ENCODE results near the gene GLI3. TPM values are rescaled to one million over a fixed set of nuclear protein-coding genes. Genes with fewer than 3 reads are reported as not detected.

The GLI3 gene
- polyA plus RNA-seq, 2 of the 4 experiments (the other 2 are of a cell fraction): 0.09 TPM; not detected in 1

DNA sequence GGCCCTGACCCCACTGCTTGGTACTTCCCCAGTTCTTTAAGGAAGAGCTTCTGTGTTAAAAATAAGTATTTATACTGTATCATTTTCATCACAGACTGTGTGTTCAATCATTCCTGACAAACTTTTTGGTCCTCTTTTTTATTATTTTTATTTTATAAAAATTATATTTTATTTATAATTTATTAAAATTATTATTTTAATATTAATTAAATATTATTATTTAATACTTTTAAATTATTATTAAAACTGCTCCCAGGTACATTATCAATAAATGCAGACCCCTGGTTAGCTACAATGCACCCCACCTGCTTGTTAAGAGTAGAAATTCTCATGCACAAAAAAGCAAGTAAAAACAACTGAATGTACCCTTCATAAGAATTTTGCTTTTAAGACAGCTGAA lies 172.0 kb downstream of the GLI3 start:
- H3K9me3 ChIP-seq: no peaks in the 10 kb centered on the region
- no peak overlapping the region for H3K4me3 ChIP-seq
- no peaks in the 10 kb centered on the region for H3K4me1 ChIP-seq
- CTCF ChIA-PET: interaction anchor here (0.7 kb wide), 1 partner anchor 19 kb away, joined by 3 read pairs; no protein-coding TSS in a partner anchor
- no peak for FAIRE-seq
- H3K4me2 ChIP-seq: no peak overlapping the region
- TF ChIP-seq SMC3 (IDR thresholded peaks at IDR 0.05): no peak
- no peak overlapping the region for H3K27ac ChIP-seq
- ATAC-seq: no peak
- no peak for DNase-seq (ENCODE audit: low read depth in 1 of 2, low spot score in 1 of 2)
- POLR2A ChIA-PET: no interaction called here

DNA sequence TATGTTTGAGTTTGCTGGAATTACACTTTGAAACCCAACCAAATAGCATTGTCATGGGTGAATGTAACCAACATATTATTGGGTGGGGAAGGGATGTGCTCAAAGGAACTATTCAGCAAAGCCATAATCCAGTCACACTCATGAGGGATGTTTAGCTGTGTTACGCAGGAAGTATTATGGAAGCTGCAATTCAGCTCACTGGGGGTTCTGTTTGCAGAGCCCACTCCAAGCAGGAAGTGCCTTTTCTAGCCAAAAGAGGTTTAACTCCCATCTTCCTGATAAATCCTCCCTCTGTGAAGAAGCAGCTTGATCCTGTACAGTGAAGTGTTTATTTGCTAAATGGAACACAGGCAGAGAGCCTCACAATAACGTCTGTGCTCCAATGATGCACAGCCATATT lies 172.5 kb downstream of the GLI3 start:
- ATAC-seq (no peak), DNase-seq (ENCODE audit: low read depth in 1 of 2, low spot score in 1 of 2) (no peak), FAIRE-seq (no peak)
- Histone ChIP-seq H3K4me2 (no peak overlapping the region), H3K9me3 (no peaks in the 10 kb centered on the region), H3K4me3 (no peak overlapping the region), H3K4me1 (no peaks in the 10 kb centered on the region), H3K27ac (no peak overlapping the region)
- 34% methylated on average over 2 of the region's 2 CpGs for WGBS (ENCODE audit: missing lambda C conversion rate)
- TF ChIP-seq, protein P1, sequence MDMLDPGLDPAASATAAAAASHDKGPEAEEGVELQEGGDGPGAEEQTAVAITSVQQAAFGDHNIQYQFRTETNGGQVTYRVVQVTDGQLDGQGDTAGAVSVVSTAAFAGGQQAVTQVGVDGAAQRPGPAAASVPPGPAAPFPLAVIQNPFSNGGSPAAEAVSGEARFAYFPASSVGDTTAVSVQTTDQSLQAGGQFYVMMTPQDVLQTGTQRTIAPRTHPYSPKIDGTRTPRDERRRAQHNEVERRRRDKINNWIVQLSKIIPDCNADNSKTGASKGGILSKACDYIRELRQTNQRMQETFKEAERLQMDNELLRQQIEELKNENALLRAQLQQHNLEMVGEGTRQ (IDR thresholded peaks at IDR 0.05): no peak
- no peak for TF ChIP-seq RNF2 (IDR thresholded peaks at IDR 0.05; ENCODE audit: borderline replicate concordance, low read depth)
- TF ChIP-seq GATA3 (IDR thresholded peaks at IDR 0.05; ENCODE audit: borderline replicate concordance): no peak
- POLR2A ChIA-PET: no interaction called here
- CTCF ChIA-PET: interaction anchor here (0.7 kb wide), 1 partner anchor 19 kb away, joined by 3 read pairs; no protein-coding TSS in a partner anchor

DNA sequence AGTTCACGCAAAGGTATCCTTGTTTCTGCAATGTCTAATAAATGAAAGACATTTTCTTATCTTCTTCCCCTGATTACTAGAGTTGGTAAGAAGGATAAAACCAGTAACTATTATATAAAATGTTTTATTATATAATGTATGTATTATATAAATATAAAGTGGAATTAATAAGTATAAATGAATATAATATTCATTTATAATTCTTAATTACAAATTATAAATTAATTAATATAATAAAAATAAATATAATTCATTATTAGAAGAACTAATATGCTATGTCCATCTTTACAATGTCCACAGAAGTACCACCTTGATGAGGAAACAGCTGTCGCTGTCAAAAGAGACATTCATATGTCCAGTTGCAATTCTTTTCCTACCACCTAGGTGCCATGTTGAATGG lies 177.7 kb downstream of the GLI3 start:
- Histone ChIP-seq H3K4me1 (no peaks in the 10 kb centered on the region), H3K27ac (no peak overlapping the region), H3K9me3 (no peaks in the 10 kb centered on the region), H3K4me2 (no peak overlapping the region), H3K4me3 (no peak overlapping the region)
- ChIA-PET POLR2A (no interaction called here), CTCF (no interaction called here)
- DNase-seq (ENCODE audit: low read depth in 1 of 2, low spot score in 1 of 2): no peak
- ATAC-seq: no peak
- FAIRE-seq: no peak
- TF ChIP-seq, protein P2, sequence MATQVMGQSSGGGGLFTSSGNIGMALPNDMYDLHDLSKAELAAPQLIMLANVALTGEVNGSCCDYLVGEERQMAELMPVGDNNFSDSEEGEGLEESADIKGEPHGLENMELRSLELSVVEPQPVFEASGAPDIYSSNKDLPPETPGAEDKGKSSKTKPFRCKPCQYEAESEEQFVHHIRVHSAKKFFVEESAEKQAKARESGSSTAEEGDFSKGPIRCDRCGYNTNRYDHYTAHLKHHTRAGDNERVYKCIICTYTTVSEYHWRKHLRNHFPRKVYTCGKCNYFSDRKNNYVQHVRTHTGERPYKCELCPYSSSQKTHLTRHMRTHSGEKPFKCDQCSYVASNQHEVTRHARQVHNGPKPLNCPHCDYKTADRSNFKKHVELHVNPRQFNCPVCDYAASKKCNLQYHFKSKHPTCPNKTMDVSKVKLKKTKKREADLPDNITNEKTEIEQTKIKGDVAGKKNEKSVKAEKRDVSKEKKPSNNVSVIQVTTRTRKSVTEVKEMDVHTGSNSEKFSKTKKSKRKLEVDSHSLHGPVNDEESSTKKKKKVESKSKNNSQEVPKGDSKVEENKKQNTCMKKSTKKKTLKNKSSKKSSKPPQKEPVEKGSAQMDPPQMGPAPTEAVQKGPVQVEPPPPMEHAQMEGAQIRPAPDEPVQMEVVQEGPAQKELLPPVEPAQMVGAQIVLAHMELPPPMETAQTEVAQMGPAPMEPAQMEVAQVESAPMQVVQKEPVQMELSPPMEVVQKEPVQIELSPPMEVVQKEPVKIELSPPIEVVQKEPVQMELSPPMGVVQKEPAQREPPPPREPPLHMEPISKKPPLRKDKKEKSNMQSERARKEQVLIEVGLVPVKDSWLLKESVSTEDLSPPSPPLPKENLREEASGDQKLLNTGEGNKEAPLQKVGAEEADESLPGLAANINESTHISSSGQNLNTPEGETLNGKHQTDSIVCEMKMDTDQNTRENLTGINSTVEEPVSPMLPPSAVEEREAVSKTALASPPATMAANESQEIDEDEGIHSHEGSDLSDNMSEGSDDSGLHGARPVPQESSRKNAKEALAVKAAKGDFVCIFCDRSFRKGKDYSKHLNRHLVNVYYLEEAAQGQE (IDR thresholded peaks at IDR 0.05): no peak
- WGBS (ENCODE audit: missing lambda C conversion rate): 39% methylated on average over 2 of the region's 2 CpGs

DNA sequence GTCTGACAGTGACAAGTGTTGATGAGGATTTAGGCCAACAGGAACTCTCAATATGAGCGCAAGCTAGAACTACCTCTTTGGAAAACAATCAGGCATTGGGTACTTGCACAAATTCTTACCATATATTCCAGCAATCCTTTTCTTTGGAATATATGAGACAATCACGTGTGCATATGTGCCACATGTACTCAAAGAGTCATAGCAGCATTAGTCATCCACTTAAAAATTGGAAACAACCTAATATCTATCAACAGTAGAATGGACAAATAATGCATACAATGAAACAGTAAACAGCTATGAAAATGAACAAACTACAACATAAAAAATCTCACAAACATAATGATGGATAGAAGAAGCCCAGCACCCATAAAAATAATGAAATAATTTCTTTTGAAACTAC lies 179.7 kb downstream of the GLI3 start:
- ChIA-PET CTCF (interaction anchor here (1.2 kb wide), 1 partner anchor 60 kb away, joined by 4 read pairs; no protein-coding TSS in a partner anchor), POLR2A (no interaction called here)
- Histone ChIP-seq H3K4me2 (no peak overlapping the region), H3K4me1 (no peaks in the 10 kb centered on the region), H3K4me3 (no peak overlapping the region), H3K9me3 (no peaks in the 10 kb centered on the region), H3K27ac (no peak overlapping the region)
- no peak for ATAC-seq
- 47% methylated on average over 2 of the region's 2 CpGs for WGBS (ENCODE audit: missing lambda C conversion rate)
- no peak for FAIRE-seq
- DNase-seq (ENCODE audit: low read depth in 1 of 2, low spot score in 1 of 2): no peak
- TF ChIP-seq EHMT2 (IDR thresholded peaks at IDR 0.05; ENCODE audit: low read depth): no peak
- no peak for TF ChIP-seq SREBF2 (IDR thresholded peaks at IDR 0.05)
- no peak for TF ChIP-seq CBX2 (IDR thresholded peaks at IDR 0.05; ENCODE audit: borderline replicate concordance, low read depth)

DNA sequence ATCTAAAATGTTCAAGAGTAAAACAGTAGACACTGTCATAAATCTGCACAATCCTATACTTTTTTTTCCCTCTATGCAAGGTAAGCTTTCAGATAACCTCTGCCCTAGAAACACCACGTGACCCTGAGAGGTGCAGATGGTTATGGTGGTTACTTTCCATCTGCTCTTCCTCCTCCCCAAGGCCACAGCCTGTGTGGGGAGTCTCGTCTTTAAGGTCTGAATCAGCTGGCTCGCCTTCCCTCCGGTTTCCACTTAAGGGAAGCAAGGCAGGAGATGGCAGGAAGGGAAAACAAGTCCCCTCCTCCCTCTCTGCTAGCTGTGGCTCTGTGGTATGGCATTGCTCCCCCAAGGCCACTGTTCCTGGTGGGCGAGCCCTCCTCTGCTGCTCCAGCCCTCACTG lies 181.8 kb downstream of the GLI3 start:
- no peak for DNase-seq (ENCODE audit: low read depth in 1 of 2, low spot score in 1 of 2)
- H3K4me2 ChIP-seq: no peak overlapping the region
- WGBS (ENCODE audit: missing lambda C conversion rate): 19% methylated on average over 5 of the region's 5 CpGs
- no peak for FAIRE-seq
- ATAC-seq: no peak
- H3K4me1 ChIP-seq: no peaks in the 10 kb centered on the region
- CTCF ChIA-PET: no interaction called here
- no peaks in the 10 kb centered on the region for H3K9me3 ChIP-seq
- POLR2A ChIA-PET: no interaction called here
- H3K4me3 ChIP-seq: no peak overlapping the region
- no peak overlapping the region for H3K27ac ChIP-seq
- no peak for TF ChIP-seq BHLHE40 (IDR thresholded peaks at IDR 0.05; ENCODE audit: low read depth, low read length)
- TF ChIP-seq HEYL (CRISPR knock-in tag; IDR thresholded peaks at IDR 0.05): no peak
- no peak for TF ChIP-seq KDM5A (IDR thresholded peaks at IDR 0.05)
- no peak for TF ChIP-seq CEBPB (IDR thresholded peaks at IDR 0.05)
- no peak for TF ChIP-seq ZSCAN20 (CRISPR knock-in tag; IDR thresholded peaks at IDR 0.05)
- no peak for TF ChIP-seq FOXS1 (CRISPR knock-in tag; IDR thresholded peaks at IDR 0.05)
- TF ChIP-seq RFX5 (IDR thresholded peaks at IDR 0.05): no peak
- no peak for TF ChIP-seq NR3C1 (IDR thresholded peaks at IDR 0.05)
- TF ChIP-seq, protein P3, sequence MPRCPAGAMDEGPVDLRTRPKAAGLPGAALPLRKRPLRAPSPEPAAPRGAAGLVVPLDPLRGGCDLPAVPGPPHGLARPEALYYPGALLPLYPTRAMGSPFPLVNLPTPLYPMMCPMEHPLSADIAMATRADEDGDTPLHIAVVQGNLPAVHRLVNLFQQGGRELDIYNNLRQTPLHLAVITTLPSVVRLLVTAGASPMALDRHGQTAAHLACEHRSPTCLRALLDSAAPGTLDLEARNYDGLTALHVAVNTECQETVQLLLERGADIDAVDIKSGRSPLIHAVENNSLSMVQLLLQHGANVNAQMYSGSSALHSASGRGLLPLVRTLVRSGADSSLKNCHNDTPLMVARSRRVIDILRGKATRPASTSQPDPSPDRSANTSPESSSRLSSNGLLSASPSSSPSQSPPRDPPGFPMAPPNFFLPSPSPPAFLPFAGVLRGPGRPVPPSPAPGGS (IDR thresholded peaks at IDR 0.05): no peak
- TF ChIP-seq POLR2AphosphoS2 (conservative IDR thresholded peaks at IDR 0.05; ENCODE audit: low read length): no peak
- TF ChIP-seq EHF (CRISPR knock-in tag; IDR thresholded peaks at IDR 0.05): no peak
- no peak for TF ChIP-seq EHMT2 (IDR thresholded peaks at IDR 0.05; ENCODE audit: low read depth)
- TF ChIP-seq PHF8 (IDR thresholded peaks at IDR 0.05; ENCODE audit: borderline replicate concordance, low read depth): no peak
- no peak for TF ChIP-seq CHD4 (IDR thresholded peaks at IDR 0.05; ENCODE audit: borderline replicate concordance)
- TF ChIP-seq POLR2A (IDR thresholded peaks at IDR 0.05; ENCODE audit: low read length): no peak
- no peak for TF ChIP-seq KDM1A (IDR thresholded peaks at IDR 0.05; ENCODE audit: low read depth)
- no peak for TF ChIP-seq RNF2 (IDR thresholded peaks at IDR 0.05; ENCODE audit: borderline replicate concordance, low read depth)
